ENCODE results near the gene IFRD1. TPM values are rescaled to one million over a fixed set of nuclear protein-coding genes. Genes with fewer than 3 reads are reported as not detected.

The IFRD1 gene
- polyA plus RNA-seq, 6 donors from 2014 or later: 38.5 to 62.8 (median 49.0) TPM

DNA sequence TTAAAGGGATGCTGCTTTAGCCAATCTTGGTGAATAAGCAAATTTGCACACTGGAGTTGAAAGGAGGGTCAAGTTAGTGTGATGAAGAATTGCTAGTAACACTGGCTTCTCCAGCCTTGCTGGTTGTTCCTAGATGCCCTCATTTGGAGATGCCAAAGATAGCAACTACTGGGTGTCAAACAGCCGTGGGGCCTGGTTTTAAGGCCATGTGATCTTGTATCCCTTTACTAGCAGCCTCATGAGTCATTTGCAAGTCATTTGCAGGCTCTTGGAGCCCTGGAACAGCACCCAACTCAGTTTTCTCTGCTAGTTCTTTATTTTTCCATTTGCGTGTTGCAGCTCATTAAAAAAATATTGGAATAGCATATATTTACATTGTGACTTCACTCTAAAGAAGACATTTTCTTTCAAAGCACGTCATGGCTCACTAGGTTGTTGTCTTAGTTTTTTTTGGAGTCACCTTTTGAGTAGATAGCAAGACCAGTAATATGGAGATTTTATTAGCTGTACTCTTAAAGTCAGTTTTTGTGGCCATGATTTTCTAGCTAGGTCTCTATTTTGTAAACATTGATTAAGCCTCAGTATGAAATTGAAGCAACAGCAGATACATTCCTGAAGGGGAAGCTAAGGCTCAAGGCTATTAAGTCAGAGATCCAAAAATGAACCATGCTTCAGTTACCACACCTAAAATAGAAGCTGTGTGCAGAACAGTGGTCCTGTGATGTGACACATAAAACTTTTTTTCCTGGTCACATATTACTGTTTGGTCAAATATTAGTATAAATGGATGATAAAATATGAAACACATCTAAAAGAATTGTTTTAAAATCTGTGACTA lies 31.8 kb downstream of the IFRD1 start:
- Mint-ChIP-seq H3K27me3 (no peaks in the 10 kb centered on the region), H3K27ac (no peak overlapping the region), H3K4me3 (no peak overlapping the region), H3K36me3 (peaks cover 0 to 4% of the 10 kb centered on the region in 2 donors), H3K4me1 (no peaks in the 10 kb centered on the region), H3K9me3 (no peaks in the 10 kb centered on the region)
- DNase-seq: no peak
- ATAC-seq (ENCODE audit: low read depth in 2 of 2): no peak

GRCh38 chr7:112484671-112485167 lies 34.5 kb downstream of the IFRD1 start:
- DNase-seq (no peak), ATAC-seq (ENCODE audit: low read depth in 2 of 2) (no peak)
- Mint-ChIP-seq H3K27me3 (no peaks in the 10 kb centered on the region), H3K27ac (no peak overlapping the region), H3K4me3 (no peak overlapping the region), H3K4me1 (no peaks in the 10 kb centered on the region), H3K9me3 (no peaks in the 10 kb centered on the region), H3K36me3 (peaks cover 0 to 4% of the 10 kb centered on the region in 2 donors)

DNA sequence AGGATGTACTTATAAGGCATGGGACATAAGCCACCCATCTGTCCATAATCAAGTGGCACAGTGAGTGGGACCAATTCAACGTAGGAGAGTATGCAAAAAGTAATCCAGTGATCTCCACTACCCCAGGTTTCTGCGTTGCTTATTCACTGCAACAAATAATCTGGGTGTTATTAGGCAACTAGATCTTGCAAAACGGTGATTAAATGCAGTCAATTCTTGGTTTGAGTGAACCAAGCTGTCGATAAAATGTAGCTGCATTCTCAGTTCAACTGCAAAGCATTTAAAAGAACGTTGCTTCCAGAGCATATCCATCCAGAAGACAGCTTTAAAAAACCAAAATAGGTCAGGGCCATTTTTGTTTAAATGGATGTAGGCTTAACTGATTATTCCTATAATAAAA lies 35.5 kb downstream of the IFRD1 start:
- DNase-seq: no peak
- ATAC-seq (ENCODE audit: low read depth in 2 of 2): no peak

DNA sequence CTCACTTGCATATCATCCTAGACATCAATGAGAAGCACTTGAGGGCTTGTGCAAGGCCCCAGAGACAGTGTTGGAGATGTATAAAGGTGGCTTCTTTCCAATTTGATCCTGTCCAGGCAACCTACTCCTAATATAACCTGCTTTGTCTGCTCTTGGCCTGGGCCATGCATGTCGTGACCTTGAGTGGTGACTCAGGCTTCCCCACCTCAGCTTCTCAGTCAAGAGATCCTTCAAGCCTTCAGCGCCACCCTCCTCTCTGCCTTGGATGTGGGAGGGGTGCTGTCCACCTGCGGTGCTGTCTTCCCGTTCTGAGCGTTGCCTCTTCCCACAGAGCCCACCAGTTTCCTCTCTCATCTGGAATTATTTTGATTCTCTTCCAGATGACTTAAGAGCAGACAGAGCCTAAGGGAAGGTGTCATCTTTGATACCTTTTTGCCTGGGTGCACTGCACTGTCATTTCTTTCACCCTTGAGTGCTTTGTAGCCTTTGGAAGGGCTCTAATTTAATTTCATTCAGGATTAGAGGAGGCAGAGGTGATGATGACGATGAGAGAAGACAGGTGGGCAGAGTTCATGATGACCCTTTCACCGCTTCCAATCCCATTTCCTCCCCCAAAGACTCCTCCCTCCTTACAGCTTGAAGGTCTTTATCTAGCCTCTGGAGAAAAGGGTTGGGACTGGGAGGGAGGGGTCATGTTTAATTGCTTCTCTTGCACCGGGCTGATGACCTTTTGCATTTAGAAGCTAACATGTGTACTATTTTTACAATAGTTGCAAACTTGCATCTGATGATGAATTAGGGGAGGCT lies 37.4 kb downstream of the IFRD1 start:
- H3K4me1 Mint-ChIP-seq: no peaks in the 10 kb centered on the region
- peaks cover 0 to 4% of the 10 kb centered on the region in 2 donors for H3K36me3 Mint-ChIP-seq
- no peaks in the 10 kb centered on the region for H3K9me3 Mint-ChIP-seq
- ATAC-seq (ENCODE audit: low read depth in 2 of 2) (no peak), DNase-seq (no peak)
- H3K27me3 Mint-ChIP-seq: no peaks in the 10 kb centered on the region
- H3K27ac Mint-ChIP-seq: no peak overlapping the region
- no peak overlapping the region for H3K4me3 Mint-ChIP-seq

More for the DNA sequence above, 35.5 kb downstream of the IFRD1 start:
- Mint-ChIP-seq H3K36me3 (peaks cover 0 to 4% of the 10 kb centered on the region in 2 donors), H3K27me3 (no peaks in the 10 kb centered on the region), H3K4me1 (no peaks in the 10 kb centered on the region), H3K9me3 (no peaks in the 10 kb centered on the region), H3K4me3 (no peak overlapping the region), H3K27ac (no peak overlapping the region)

GRCh38 chr7:112488264-112488552 lies 37.9 kb downstream of the IFRD1 start:
- Mint-ChIP-seq H3K4me3 (no peak overlapping the region), H3K36me3 (peaks cover 0 to 3% of the 10 kb centered on the region in 2 donors), H3K9me3 (no peaks in the 10 kb centered on the region), H3K27me3 (no peaks in the 10 kb centered on the region), H3K4me1 (no peaks in the 10 kb centered on the region), H3K27ac (no peak overlapping the region)
- ATAC-seq (ENCODE audit: low read depth in 2 of 2) (no peak), DNase-seq (no peak)

GRCh38 chr7:112492186-112492585 lies 41.9 kb downstream of the IFRD1 start:
- no peaks in the 10 kb centered on the region for H3K4me1 Mint-ChIP-seq
- peaks cover 5 to 14% (median 8%) of the 10 kb centered on the region in 3 donors for H3K27me3 Mint-ChIP-seq
- ATAC-seq (ENCODE audit: low read depth in 2 of 2) (no peak), DNase-seq (no peak)
- peak overlapping the region in 3 of 6 donors; percentile 36 to 65 (median 54) for H3K27ac Mint-ChIP-seq
- no peak overlapping the region for H3K4me3 Mint-ChIP-seq
- no peaks in the 10 kb centered on the region for H3K9me3 Mint-ChIP-seq
- H3K36me3 Mint-ChIP-seq: no peaks in the 10 kb centered on the region

DNA sequence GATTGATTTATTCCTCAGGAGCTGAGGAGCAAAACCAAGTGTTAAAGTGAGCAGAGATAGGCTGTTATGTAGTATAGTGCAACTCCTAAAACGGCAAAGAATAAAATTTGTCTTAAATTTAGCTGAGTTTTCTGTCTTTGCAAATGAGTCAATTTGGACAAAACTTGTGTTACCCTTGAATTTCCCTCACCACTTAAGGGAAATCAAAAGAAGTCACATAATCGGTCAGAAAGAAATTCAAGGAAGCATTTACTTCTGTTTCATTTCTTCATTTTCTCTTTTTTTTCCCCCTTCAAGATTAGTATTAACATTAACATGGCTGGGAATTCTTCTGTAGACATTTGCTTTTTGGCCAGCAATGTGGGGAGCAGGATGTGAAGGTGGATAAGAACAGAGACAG lies 44.4 kb downstream of the IFRD1 start:
- H3K4me3 Mint-ChIP-seq: no peak overlapping the region
- H3K36me3 Mint-ChIP-seq: no peaks in the 10 kb centered on the region
- no peak overlapping the region for H3K27ac Mint-ChIP-seq
- H3K9me3 Mint-ChIP-seq: no peaks in the 10 kb centered on the region
- H3K4me1 Mint-ChIP-seq: no peaks in the 10 kb centered on the region
- DNase-seq (no peak), ATAC-seq (ENCODE audit: low read depth in 2 of 2) (no peak)
- peaks cover 5 to 17% (median 14%) of the 10 kb centered on the region in 3 donors for H3K27me3 Mint-ChIP-seq

DNA sequence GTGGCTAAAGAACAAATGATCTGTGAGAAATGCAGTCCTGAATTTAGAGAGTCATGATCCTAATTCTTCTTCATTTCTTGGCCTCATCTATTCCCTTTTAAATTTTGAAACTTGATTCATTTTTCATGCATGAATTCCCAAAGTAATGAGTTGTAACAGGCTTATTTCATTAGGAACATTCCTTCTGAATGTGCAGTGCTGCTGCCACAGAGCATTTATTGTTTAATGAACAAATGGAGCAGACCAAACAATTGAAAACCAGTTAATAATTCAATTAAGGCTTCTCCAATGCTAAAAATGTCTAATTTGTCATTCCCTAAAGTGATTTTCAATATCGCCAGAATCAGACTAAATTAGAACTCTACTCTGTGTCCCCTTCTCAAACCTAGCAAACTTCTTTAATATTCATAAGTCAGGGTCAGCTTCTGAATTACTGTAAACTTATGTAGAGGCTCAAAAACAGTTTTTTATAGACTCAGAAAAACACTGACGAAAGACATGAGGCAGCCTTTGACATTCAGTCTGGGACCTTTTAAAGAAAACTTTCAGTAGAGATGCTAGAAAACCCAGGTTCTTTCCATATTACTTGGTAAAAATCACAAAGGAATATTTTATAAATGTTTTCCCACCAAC lies 45.0 kb downstream of the IFRD1 start:
- H3K27ac Mint-ChIP-seq: no peak overlapping the region
- ATAC-seq (ENCODE audit: low read depth in 2 of 2) (no peak), DNase-seq (no peak)
- H3K27me3 Mint-ChIP-seq: peaks cover 5 to 17% (median 15%) of the 10 kb centered on the region in 3 donors
- H3K4me1 Mint-ChIP-seq: no peaks in the 10 kb centered on the region
- H3K9me3 Mint-ChIP-seq: no peaks in the 10 kb centered on the region
- no peaks in the 10 kb centered on the region for H3K36me3 Mint-ChIP-seq
- no peak overlapping the region for H3K4me3 Mint-ChIP-seq

DNA sequence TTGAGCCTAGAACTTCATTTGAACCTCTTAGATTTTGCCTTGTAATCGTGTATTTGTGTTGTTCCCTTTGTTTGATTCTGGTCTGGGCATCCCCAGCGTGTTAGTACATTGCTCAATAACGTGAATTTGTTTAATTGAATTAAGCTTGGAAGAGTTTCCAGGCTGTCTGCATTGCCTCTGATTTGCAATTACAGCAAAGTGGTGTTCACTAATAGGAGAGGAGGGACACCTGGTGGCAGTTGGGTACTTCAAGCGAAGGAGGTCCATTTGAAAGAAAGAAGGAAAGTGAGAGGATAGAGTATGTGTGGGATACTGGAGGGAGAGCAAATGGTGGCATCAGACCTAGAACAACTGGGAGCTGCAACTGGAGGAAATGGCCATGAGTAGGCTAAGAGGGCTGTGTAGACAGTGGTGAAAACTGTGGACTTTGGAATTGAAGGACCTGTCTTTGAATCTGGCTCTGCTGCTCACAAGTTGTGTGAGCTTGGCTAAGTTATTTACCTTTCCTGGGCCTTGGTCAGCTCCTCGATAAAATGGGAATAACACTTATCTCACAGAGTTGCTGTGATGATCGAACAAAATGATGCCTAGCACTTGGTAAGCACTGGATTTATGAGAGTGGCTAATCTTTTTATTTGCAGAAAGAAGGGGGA lies 45.7 kb downstream of the IFRD1 start:
- peaks cover 5 to 17% (median 15%) of the 10 kb centered on the region in 3 donors for H3K27me3 Mint-ChIP-seq
- no peaks in the 10 kb centered on the region for H3K4me1 Mint-ChIP-seq
- no peaks in the 10 kb centered on the region for H3K36me3 Mint-ChIP-seq
- H3K9me3 Mint-ChIP-seq: no peaks in the 10 kb centered on the region
- H3K4me3 Mint-ChIP-seq: no peak overlapping the region
- no peak overlapping the region for H3K27ac Mint-ChIP-seq
- DNase-seq (peak; percentile 9), ATAC-seq (ENCODE audit: low read depth in 2 of 2) (no peak)

GRCh38 chr7:112497481-112497880 lies 47.2 kb downstream of the IFRD1 start:
- H3K27ac Mint-ChIP-seq: peak overlapping the region in 1 of 6 donors; percentile 54
- no peaks in the 10 kb centered on the region for H3K4me1 Mint-ChIP-seq
- H3K4me3 Mint-ChIP-seq: no peak overlapping the region
- no peak for DNase-seq
- ATAC-seq (ENCODE audit: low read depth in 2 of 2): no peak
- H3K27me3 Mint-ChIP-seq: peaks cover 5 to 17% (median 15%) of the 10 kb centered on the region in 3 donors
- H3K9me3 Mint-ChIP-seq: no peaks in the 10 kb centered on the region
- H3K36me3 Mint-ChIP-seq: no peaks in the 10 kb centered on the region

DNA sequence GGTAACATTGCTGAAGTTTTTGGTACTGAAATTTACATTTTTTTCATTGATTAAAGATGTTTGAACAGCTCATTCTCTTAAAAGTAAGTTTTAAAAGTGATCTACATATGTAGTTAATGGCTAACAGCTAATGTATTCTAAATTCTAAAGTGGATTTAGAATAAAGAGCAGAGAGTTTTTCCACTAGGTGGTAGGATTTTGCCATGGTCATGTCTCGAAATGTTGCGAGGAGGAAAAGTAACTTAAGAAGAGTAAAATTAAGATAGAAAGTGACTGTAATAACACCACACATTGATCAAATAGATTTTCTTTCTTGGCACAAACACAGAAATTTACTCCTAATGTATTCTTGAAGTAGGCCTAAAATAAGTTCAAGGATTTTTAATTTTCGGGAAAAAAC lies 50.4 kb downstream of the IFRD1 start:
- no peak overlapping the region for H3K4me3 Mint-ChIP-seq
- no peaks in the 10 kb centered on the region for H3K36me3 Mint-ChIP-seq
- no peak for DNase-seq
- no peaks in the 10 kb centered on the region for H3K9me3 Mint-ChIP-seq
- no peak overlapping the region for H3K27ac Mint-ChIP-seq
- H3K27me3 Mint-ChIP-seq: peaks cover 5 to 23% (median 21%) of the 10 kb centered on the region in 3 donors
- no peak for ATAC-seq (ENCODE audit: low read depth in 2 of 2)
- peaks cover 0 to 7% (median 0%) of the 10 kb centered on the region in 3 donors for H3K4me1 Mint-ChIP-seq

DNA sequence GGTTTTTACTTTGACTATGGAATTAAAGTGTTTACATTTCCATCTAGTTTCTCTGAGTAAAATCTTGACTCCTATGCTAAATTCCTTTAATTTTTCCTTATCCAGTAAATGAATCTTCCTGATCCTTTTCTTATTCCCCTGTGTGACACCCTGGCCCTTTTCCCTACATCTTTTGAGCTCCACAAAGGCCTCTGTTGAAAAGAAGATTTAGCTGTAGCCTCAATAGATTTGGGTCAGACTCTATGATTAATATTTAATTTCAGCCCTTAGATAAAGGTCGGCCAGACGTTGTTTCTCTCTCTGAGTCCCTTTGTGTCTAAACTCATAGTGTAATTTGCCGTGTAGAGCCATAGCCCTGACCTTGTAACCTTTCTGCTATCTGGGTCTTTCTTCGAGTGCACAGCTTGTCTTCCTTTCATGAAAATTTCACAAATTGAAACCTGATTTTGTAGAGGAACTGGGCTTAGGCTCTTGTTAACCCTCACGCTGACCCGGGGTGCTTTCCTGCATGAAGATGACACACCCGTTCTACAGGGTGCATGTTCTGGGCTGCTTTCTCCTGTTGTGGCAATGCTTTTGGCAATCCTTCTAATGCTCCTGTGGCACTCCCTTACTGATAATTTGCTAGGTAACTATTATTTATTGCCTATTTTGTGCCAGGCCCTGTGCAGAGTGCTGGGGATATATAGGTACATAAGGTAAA lies 51.7 kb downstream of the IFRD1 start:
- Mint-ChIP-seq H3K27ac (no peak overlapping the region), H3K27me3 (peaks cover 0 to 16% (median 10%) of the 10 kb centered on the region in 3 donors), H3K36me3 (no peaks in the 10 kb centered on the region), H3K4me1 (peaks cover 0 to 7% (median 0%) of the 10 kb centered on the region in 3 donors), H3K4me3 (no peak overlapping the region), H3K9me3 (no peaks in the 10 kb centered on the region)
- ATAC-seq (ENCODE audit: low read depth in 2 of 2): no peak
- DNase-seq: no peak

- peaks cover 0 to 16% (median 5%) of the 10 kb centered on the region in 3 donors for H3K27me3 Mint-ChIP-seq
- ATAC-seq (ENCODE audit: low read depth in 2 of 2) (no peak), DNase-seq (no peak)
- peaks cover 0 to 7% (median 0%) of the 10 kb centered on the region in 3 donors for H3K4me1 Mint-ChIP-seq
- H3K36me3 Mint-ChIP-seq: no peaks in the 10 kb centered on the region
- no peaks in the 10 kb centered on the region for H3K9me3 Mint-ChIP-seq
- H3K4me3 Mint-ChIP-seq: no peak overlapping the region
- H3K27ac Mint-ChIP-seq: peak overlapping the region in 1 of 6 donors; percentile 57
Observed at GRCh38 chr7:112502700-112503099, 52.4 kb downstream of the IFRD1 start.
